ENCODE measurements around the gene KLK15.

The KLK15 gene

DNA sequence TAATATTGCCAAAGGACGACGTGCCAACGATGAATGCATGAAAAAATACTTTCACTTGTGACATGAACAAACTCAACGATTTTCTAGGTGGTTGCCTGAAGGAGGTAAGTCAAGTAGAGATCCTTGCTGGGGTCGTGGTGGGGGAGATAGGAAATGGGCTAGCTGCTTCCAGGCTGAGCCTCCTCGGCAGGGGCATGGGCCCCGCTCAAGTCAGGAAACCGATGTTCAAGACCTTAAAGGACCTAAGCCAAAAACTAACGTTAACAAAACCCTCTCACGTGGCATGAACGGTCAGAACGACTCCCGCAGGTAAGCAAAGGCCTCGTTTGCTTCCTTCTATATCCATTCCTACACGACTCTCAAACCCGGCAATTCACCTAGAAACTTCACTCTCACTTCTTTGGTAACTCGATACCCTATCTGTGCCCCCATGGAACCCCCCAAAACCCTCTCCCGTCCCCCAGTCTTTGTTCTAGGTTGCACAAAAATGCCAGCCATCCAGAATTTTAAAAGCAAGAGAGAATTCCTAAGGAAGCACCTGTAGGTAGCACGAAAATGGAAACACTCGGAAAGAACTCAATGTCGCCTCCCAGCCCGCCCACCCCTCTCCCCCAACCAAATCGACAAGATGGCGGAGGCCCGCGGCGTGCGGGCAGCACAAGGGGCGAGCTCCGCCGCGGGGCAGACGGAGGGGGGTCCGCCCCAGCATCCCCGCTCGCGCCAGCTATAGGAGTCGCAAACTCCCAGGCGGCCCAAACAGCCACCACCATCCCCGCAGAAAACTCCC is 29.5 kb downstream of the KLK15 start:
- no peak for DNase-seq (ENCODE audit: low spot score)
- Mint-ChIP-seq H3K27me3 (ENCODE audit: low read depth) (no peaks in the 10 kb centered on the region), H3K27ac (peak overlapping the region; percentile 100), H3K9me3 (no peaks in the 10 kb centered on the region), H3K36me3 (ENCODE audit: low read depth) (peaks cover 37% of the 10 kb centered on the region), H3K4me1 (ENCODE audit: low read depth) (peaks cover 18% of the 10 kb centered on the region), H3K4me3 (peak overlapping the region; percentile 97)

DNA sequence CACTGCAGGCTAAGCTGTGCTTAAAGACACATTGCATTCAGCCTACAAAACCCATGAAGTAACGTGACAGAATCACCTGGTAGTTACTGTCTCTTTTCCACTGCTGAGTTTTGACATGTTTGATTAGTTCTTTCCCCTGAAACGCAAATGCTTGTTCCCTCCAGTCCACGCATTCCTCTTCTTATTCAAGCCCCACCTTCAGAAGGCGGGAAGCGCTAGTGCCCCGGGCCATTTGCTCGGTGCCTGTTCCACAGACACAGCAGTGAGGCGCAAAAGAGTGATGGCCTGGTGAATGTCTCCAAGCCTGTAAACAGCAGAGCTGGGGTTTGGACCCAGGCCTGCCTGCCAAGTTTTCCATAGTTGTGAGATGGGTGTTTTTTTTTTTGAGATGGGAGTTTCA is 32.3 kb downstream of the KLK15 start:
- Mint-ChIP-seq H3K27ac (peak overlapping the region; percentile 52), H3K9me3 (no peaks in the 10 kb centered on the region), H3K4me1 (ENCODE audit: low read depth) (peaks cover 14% of the 10 kb centered on the region), H3K27me3 (ENCODE audit: low read depth) (no peaks in the 10 kb centered on the region), H3K36me3 (ENCODE audit: low read depth) (peaks cover 50% of the 10 kb centered on the region), H3K4me3 (peak overlapping the region; percentile 6)
- DNase-seq (ENCODE audit: low spot score) = no peak

GRCh38 chr19:50799547-50799851 is 33.9 kb downstream of the KLK15 start:
- Mint-ChIP-seq H3K36me3 (ENCODE audit: low read depth) (peaks cover 53% of the 10 kb centered on the region), H3K9me3 (no peaks in the 10 kb centered on the region), H3K4me3 (no peak overlapping the region), H3K27ac (no peak overlapping the region), H3K27me3 (ENCODE audit: low read depth) (no peaks in the 10 kb centered on the region), H3K4me1 (ENCODE audit: low read depth) (peaks cover 10% of the 10 kb centered on the region)
- DNase-seq (ENCODE audit: low spot score) = no peak

DNA sequence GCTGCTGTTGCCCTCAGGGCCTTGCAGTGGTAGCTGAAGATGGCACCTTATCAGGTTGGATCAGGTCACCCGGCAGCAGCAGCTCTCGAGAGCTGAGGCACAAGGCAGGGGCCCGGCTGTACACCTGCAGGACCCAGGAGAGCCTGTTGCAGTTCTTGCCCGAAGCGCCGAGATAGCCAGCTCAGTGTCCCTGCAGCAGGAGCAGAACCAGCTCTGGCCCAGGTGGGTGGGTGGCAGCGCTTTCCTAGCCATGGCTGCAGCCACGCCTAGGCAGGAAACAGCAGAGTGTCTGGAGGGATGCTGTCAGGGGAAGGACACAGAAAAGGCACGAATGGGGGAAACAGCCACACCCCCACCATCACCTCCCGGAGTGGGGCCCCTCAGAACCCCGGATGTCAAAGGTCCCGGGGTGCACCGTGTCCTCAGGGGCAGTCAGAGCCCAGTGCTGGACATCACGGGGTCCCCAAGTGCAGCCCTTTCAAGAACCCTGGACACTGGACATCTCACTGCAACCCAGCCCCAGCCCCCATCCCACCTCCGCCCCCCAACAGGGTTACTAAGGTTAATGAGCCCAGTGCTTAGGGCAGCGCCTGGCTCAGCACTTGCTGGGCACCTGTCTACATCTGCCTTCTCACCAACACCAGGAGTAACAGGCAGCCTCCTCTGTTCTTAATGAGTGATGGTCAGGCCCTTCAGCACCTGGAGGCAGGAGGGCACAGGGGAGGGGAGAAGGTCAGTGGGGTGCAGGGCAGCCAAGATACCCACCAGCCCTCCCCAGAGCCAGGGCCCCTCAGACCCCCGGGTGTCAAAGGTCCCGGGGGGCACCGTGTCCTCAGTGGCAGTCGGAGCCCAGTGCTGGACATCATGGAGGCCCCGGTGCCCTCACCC is 34.5 kb downstream of the KLK15 start:
- Mint-ChIP-seq H3K36me3 (ENCODE audit: low read depth) (peaks cover 52% of the 10 kb centered on the region), H3K4me3 (no peak overlapping the region), H3K27ac (no peak overlapping the region), H3K4me1 (ENCODE audit: low read depth) (peaks cover 14% of the 10 kb centered on the region), H3K9me3 (no peaks in the 10 kb centered on the region), H3K27me3 (ENCODE audit: low read depth) (no peaks in the 10 kb centered on the region)
- no peak for DNase-seq (ENCODE audit: low spot score)

- Mint-ChIP-seq H3K36me3 (ENCODE audit: low read depth) (peaks cover 44% of the 10 kb centered on the region), H3K9me3 (no peaks in the 10 kb centered on the region), H3K4me1 (ENCODE audit: low read depth) (peaks cover 12% of the 10 kb centered on the region), H3K4me3 (no peak overlapping the region), H3K27ac (no peak overlapping the region), H3K27me3 (ENCODE audit: low read depth) (no peaks in the 10 kb centered on the region)
- no peak for DNase-seq (ENCODE audit: low spot score)
These were observed 35.4 kb downstream of the KLK15 start for GRCh38 chr19:50797781-50798658.

DNA sequence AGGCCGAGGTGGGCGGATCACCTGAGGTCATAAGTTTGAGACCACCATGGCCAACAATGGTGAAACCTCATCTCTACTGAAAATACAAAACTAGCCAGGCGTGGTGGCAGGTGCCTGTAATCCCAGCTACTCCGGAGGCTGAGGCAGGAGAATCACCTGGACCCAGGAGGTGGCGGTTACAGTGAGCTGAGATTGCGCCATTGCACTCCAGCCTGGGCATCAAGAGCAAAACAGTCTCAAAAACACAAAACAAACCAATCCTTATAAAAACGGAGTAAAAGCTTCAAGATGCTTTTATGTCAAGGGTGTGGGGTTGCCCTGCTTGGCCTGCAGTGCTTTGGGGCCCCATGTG is 36.0 kb downstream of the KLK15 start:
- no peak for DNase-seq (ENCODE audit: low spot score)
- Mint-ChIP-seq H3K4me3 (no peak overlapping the region), H3K27ac (no peak overlapping the region), H3K4me1 (ENCODE audit: low read depth) (peaks cover 8% of the 10 kb centered on the region), H3K9me3 (no peaks in the 10 kb centered on the region), H3K36me3 (ENCODE audit: low read depth) (peaks cover 40% of the 10 kb centered on the region), H3K27me3 (ENCODE audit: low read depth) (no peaks in the 10 kb centered on the region)

DNA sequence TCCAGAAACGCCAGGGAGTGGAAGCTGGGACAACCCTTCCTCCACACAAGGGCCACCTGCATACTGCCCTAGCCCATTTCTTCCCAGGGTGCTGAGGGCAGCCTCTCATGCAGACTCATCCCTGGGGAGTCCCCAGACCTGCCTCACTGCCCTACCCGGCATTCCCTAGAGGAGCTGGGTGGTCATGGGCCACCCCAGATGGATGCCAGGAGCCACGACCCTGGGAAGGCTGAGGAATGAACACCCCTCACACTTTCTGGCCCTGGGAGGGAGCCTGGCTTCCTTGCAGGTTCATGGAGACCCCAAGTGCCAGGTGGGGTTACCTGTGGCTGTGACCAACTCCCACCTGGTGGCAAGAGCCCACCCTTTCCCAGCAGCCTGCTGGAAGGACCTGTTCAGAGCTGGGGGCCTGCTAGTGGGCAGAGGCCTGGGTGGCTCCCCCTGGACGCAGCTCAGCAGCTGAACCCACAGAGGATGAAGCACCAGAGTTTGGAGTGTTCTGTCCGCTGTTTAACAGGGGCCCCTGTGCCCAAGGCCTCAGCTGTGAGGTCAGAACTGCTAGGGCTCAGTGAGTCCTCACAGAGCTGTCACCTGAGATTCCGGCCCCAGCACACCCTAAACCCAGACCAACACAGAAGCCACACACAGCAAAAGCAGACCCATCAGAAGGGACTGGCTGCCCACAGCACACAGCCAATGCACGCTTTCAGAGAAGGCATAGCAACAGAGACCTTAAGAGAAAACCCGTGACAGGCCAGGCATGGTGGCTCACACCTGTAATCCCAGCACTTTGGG is 36.5 kb downstream of the KLK15 start:
- Mint-ChIP-seq H3K4me3 (no peak overlapping the region), H3K27ac (no peak overlapping the region), H3K9me3 (no peaks in the 10 kb centered on the region)

DNA sequence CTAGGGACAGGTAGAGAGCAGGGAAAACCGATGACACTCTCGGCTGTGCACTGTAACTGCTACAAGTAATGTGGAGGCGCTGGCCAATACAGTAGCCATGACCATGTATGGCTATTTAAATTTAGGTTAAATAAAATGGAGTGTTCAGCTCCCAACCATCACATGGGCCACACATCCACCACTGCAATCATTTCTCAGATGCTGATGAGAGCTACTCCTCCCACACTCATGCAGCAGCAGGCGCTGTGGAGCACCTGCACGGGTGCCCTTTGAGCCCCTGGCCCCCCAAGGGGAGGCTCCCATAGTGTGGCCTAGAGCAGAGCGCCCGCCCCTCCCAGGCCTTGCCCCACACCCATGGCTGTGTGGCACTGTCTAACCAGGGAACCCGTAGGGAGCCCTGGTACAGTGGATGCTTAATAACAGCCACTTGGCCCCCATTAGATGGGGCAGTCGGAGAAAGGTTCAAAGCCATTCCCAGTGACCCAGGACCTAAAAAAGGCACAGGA is 37.2 kb downstream of the KLK15 start:
- H3K4me1 Mint-ChIP-seq (ENCODE audit: low read depth) = peaks cover 6% of the 10 kb centered on the region
- H3K36me3 Mint-ChIP-seq (ENCODE audit: low read depth) = peaks cover 31% of the 10 kb centered on the region
- no peak for DNase-seq (ENCODE audit: low spot score)
- peak overlapping the region; percentile 52 for H3K27ac Mint-ChIP-seq
- no peaks in the 10 kb centered on the region for H3K27me3 Mint-ChIP-seq (ENCODE audit: low read depth)
- no peak overlapping the region for H3K4me3 Mint-ChIP-seq
- H3K9me3 Mint-ChIP-seq = no peaks in the 10 kb centered on the region

More for the DNA sequence above, 36.5 kb downstream of the KLK15 start:
- DNase-seq (ENCODE audit: low spot score) = no peak
- Mint-ChIP-seq H3K36me3 (ENCODE audit: low read depth) (peaks cover 35% of the 10 kb centered on the region), H3K27me3 (ENCODE audit: low read depth) (no peaks in the 10 kb centered on the region), H3K4me1 (ENCODE audit: low read depth) (peaks cover 6% of the 10 kb centered on the region)

GRCh38 chr19:50795664-50796073 is 37.7 kb downstream of the KLK15 start:
- H3K9me3 Mint-ChIP-seq = no peaks in the 10 kb centered on the region
- H3K4me3 Mint-ChIP-seq = no peak overlapping the region
- peak overlapping the region; percentile 52 for H3K27ac Mint-ChIP-seq
- H3K36me3 Mint-ChIP-seq (ENCODE audit: low read depth) = peaks cover 26% of the 10 kb centered on the region
- DNase-seq (ENCODE audit: low spot score) = no peak
- no peaks in the 10 kb centered on the region for H3K27me3 Mint-ChIP-seq (ENCODE audit: low read depth)
- H3K4me1 Mint-ChIP-seq (ENCODE audit: low read depth) = peaks cover 6% of the 10 kb centered on the region

- Mint-ChIP-seq H3K36me3 (ENCODE audit: low read depth) (peaks cover 23% of the 10 kb centered on the region), H3K27me3 (ENCODE audit: low read depth) (no peaks in the 10 kb centered on the region), H3K4me3 (no peak overlapping the region), H3K9me3 (no peaks in the 10 kb centered on the region), H3K27ac (no peak overlapping the region), H3K4me1 (ENCODE audit: low read depth) (peaks cover 5% of the 10 kb centered on the region)
- no peak for DNase-seq (ENCODE audit: low spot score)
These were observed 38.3 kb downstream of the KLK15 start for GRCh38 chr19:50794876-50795663.

DNA sequence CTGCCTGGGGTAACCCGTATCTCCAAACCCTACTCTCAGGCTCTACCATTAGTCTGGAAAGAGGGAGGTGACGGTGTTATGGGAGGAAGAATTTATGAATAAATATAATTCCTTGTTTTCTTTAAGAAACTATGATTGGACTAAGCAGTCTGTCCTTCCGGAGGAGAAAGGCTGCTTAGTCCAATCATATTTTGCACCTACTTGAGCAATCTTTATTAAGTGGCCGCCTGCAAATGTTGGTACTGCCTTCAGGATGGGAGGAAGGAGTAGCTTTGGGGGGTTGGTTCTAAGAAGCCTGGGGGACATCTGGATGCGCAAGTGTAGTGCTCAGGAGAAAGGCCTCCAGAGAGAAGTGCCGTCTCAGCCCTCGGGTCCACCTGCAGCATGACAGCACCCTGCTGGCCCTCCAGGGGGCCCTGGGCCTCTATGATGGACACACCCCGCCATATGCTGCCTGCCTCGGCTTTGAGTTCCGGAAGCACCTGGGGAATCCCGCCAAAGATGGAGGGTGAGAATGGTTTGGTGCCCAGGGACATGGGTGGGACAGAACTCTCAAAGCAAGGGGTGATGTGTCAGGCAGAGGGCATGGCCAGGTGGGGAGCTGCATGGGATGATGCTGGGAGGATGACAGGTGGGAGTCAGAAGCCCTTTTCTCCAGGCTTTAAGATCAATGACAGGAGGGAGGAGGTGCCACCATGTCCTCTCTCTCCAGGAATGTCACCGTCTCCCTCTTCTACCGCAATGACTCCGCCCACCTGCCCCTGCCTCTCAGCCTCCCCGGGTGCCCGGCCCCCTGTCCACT is 39.1 kb downstream of the KLK15 start:
- Mint-ChIP-seq H3K4me1 (ENCODE audit: low read depth) (peaks cover 4% of the 10 kb centered on the region), H3K27ac (no peak overlapping the region), H3K36me3 (ENCODE audit: low read depth) (peaks cover 18% of the 10 kb centered on the region), H3K27me3 (ENCODE audit: low read depth) (no peaks in the 10 kb centered on the region), H3K4me3 (no peak overlapping the region), H3K9me3 (no peaks in the 10 kb centered on the region)
- DNase-seq (ENCODE audit: low spot score) = no peak

DNA sequence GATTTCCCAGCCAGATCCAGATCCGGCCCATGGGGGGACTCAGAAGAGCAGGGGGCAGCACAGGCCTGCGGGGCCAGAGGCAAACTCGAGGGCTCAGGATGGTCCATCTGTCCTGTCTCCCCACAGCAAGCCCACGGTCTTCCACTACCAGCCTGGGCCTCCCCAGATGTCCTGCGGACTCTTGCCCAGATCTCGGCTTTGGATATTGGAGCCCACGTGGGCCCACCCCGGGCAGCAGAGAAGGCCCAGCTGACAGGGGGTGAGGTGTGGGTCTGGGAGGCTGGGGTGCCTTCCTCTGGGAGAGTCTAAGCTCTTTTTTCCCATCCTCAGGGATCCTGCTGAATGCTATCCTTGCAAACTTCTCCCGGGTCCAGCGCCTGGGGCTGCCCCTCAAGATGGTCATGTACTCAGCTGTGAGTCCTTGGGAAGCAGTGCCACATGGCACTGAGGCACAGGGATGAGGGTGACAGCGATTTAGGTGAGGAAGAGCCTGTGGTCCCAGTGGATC is 39.8 kb downstream of the KLK15 start:
- DNase-seq (ENCODE audit: low spot score) = no peak
- no peak overlapping the region for H3K4me3 Mint-ChIP-seq
- no peak overlapping the region for H3K27ac Mint-ChIP-seq
- H3K36me3 Mint-ChIP-seq (ENCODE audit: low read depth) = peaks cover 18% of the 10 kb centered on the region
- peaks cover 4% of the 10 kb centered on the region for H3K4me1 Mint-ChIP-seq (ENCODE audit: low read depth)
- no peaks in the 10 kb centered on the region for H3K27me3 Mint-ChIP-seq (ENCODE audit: low read depth)
- no peaks in the 10 kb centered on the region for H3K9me3 Mint-ChIP-seq

All from T-helper 2 cell treated with Interferon-gamma antibody and Interleukin-4, amounts not matched to agents 5 μg/mL and 100 μg/mL, for 36 hours (primary cell).